ENCODE measurements around the gene SEZ6.
A peak's percentile ranks its signal among the peaks of the same experiment; 100 is the strongest.

The SEZ6 gene

GRCh38 chr17:28944343-28944742 lies 61.5 kb downstream of the SEZ6 start:
- TF ChIP-seq GATA3 (IDR thresholded peaks at IDR 0.05; ENCODE audit: low read depth, low read length) (no peak), GATA2 (IDR thresholded peaks at IDR 0.05; ENCODE audit: low read depth, low read length) (no peak)

GRCh38 chr17:28942925-28943324 lies 62.9 kb downstream of the SEZ6 start:
- TF ChIP-seq GATA2 (IDR thresholded peaks at IDR 0.05; ENCODE audit: low read depth, low read length): no peak

GRCh38 chr17:28941251-28941650 lies 64.6 kb downstream of the SEZ6 start:
- TF ChIP-seq GATA2 (IDR thresholded peaks at IDR 0.05; ENCODE audit: low read depth, low read length) (no peak), GATA3 (IDR thresholded peaks at IDR 0.05; ENCODE audit: low read depth, low read length) (no peak)

- TF ChIP-seq GATA3 (IDR thresholded peaks at IDR 0.05; ENCODE audit: low read depth, low read length) (no peak), GATA2 (IDR thresholded peaks at IDR 0.05; ENCODE audit: low read depth, low read length) (no peak)
Measured at GRCh38 chr17:28940675-28941074, 65.2 kb downstream of the SEZ6 start.

GRCh38 chr17:28940142-28940541 lies 65.7 kb downstream of the SEZ6 start:
- TF ChIP-seq GATA2 (IDR thresholded peaks at IDR 0.05; ENCODE audit: low read depth, low read length): no peak
- no peak for TF ChIP-seq GATA3 (IDR thresholded peaks at IDR 0.05; ENCODE audit: low read depth, low read length)

- TF ChIP-seq GATA2 (IDR thresholded peaks at IDR 0.05; ENCODE audit: low read depth, low read length): no peak
- no peak for TF ChIP-seq GATA3 (IDR thresholded peaks at IDR 0.05; ENCODE audit: low read depth, low read length)
Measured at GRCh38 chr17:28938552-28938951, 67.3 kb downstream of the SEZ6 start.

GRCh38 chr17:28937044-28937729 lies 68.6 kb downstream of the SEZ6 start:
- no peak for TF ChIP-seq GATA3 (IDR thresholded peaks at IDR 0.05; ENCODE audit: low read depth, low read length)
- no peak for TF ChIP-seq GATA2 (IDR thresholded peaks at IDR 0.05; ENCODE audit: low read depth, low read length)

- TF ChIP-seq GATA2 (IDR thresholded peaks at IDR 0.05; ENCODE audit: low read depth, low read length): no peak
Measured at GRCh38 chr17:28935744-28936460, 69.9 kb downstream of the SEZ6 start.

- no peak for TF ChIP-seq GATA3 (IDR thresholded peaks at IDR 0.05; ENCODE audit: low read depth, low read length)
- peak; percentile 22; the same call in 1 of the 2 replicates for TF ChIP-seq GATA2 (IDR thresholded peaks at IDR 0.05; ENCODE audit: low read depth, low read length)
Measured at GRCh38 chr17:28929787-28930186, 76.0 kb downstream of the SEZ6 start.

GRCh38 chr17:28928061-28928460 lies 77.8 kb downstream of the SEZ6 start:
- no peak for TF ChIP-seq GATA2 (IDR thresholded peaks at IDR 0.05; ENCODE audit: low read depth, low read length)
- TF ChIP-seq GATA3 (IDR thresholded peaks at IDR 0.05; ENCODE audit: low read depth, low read length): no peak

GRCh38 chr17:28926786-28927185 lies 79.0 kb downstream of the SEZ6 start:
- TF ChIP-seq GATA2 (IDR thresholded peaks at IDR 0.05; ENCODE audit: low read depth, low read length) (no peak), GATA3 (IDR thresholded peaks at IDR 0.05; ENCODE audit: low read depth, low read length) (no peak)

GRCh38 chr17:28926366-28926765 lies 79.5 kb downstream of the SEZ6 start:
- TF ChIP-seq GATA2 (IDR thresholded peaks at IDR 0.05; ENCODE audit: low read depth, low read length): no peak
- TF ChIP-seq GATA3 (IDR thresholded peaks at IDR 0.05; ENCODE audit: low read depth, low read length): no peak

- TF ChIP-seq GATA3 (IDR thresholded peaks at IDR 0.05; ENCODE audit: low read depth, low read length): no peak
- no peak for TF ChIP-seq GATA2 (IDR thresholded peaks at IDR 0.05; ENCODE audit: low read depth, low read length)
Measured at GRCh38 chr17:28925912-28926365, 79.9 kb downstream of the SEZ6 start.

- no peak for TF ChIP-seq GATA2 (IDR thresholded peaks at IDR 0.05; ENCODE audit: low read depth, low read length)
- no peak for TF ChIP-seq GATA3 (IDR thresholded peaks at IDR 0.05; ENCODE audit: low read depth, low read length)
Measured at GRCh38 chr17:28920201-28920600, 85.6 kb downstream of the SEZ6 start.

GRCh38 chr17:28918295-28918694 lies 87.5 kb downstream of the SEZ6 start:
- TF ChIP-seq GATA2 (IDR thresholded peaks at IDR 0.05; ENCODE audit: low read depth, low read length) (no peak), GATA3 (IDR thresholded peaks at IDR 0.05; ENCODE audit: low read depth, low read length) (no peak)

Measured in SH-SY5Y (cell line).